SK-MEL-5 (cell line): ENCODE measurements around the gene RGS1. TPM values are rescaled to one million over a fixed set of nuclear protein-coding genes. Genes with fewer than 3 reads are reported as not detected.

Source experiments
- DNase-seq: peaks from one replicate; pipeline ENCODE4 v3.0.0-alpha.2; 2016; ENCODE audit warnings: low read depth, low spot score
- in situ Hi-C: cut with HindIII; loops from 2 replicates; pipeline ENCODE4 v1.10.0; 2016; ENCODE audit warnings: low sequenced_read_pairs, high pct_unique_total_duplicates, low pct_unique_long_range_greater_than_20kb
- total RNA-seq: library from RNA; depleted of rRNA; stranded (reverse); fragments of >200 nt; shearing (Covaris generic); gene quantifications from 2 replicates; pipeline ENCODE4 v1.2.3, GENCODE V29; 2014

Gene RGS1
- total RNA-seq, 1 experiment from 2014 or later = 0.16 TPM

- no peak for DNase-seq
- in situ Hi-C loops = no loop called here
These were observed 894 bp downstream of the RGS1 start for GRCh38 chr1:192576190-192577144.

GRCh38 chr1:192577145-192578140 lies 1.9 kb downstream of the RGS1 start:
- DNase-seq = no peak
- in situ Hi-C loops = no loop called here

DNA sequence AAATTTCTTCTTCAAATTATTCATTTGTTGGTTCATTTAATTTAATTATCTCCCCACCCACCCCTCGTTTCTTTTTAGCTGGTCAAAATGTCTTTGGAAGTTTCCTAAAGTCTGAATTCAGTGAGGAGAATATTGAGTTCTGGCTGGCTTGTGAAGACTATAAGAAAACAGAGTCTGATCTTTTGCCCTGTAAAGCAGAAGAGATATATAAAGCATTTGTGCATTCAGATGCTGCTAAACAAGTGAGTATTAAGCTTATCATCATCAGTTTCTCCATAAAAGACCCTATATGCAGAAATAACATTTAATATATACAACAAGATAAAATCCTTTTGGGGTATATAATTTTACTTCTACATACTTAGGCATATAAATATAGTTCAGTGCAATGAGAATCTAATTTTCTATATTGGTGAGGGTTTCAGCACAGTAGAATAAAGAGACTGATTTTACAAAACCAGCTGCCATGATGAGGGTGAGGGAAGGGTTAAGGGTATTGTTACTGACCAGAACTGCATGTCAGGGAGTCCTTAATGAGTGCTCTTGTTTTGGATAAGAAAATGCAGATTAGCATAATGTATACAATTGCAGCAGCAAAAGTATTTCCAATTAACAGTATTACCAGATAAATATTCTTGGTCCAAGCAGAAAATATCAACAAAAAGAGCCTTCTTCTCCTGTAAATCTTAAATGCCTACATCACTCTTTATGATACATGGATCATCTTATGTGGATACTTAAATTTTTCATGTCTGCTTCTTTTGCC lies 2.8 kb downstream of the RGS1 start:
- in situ Hi-C loops = no loop called here
- DNase-seq = no peak

DNA sequence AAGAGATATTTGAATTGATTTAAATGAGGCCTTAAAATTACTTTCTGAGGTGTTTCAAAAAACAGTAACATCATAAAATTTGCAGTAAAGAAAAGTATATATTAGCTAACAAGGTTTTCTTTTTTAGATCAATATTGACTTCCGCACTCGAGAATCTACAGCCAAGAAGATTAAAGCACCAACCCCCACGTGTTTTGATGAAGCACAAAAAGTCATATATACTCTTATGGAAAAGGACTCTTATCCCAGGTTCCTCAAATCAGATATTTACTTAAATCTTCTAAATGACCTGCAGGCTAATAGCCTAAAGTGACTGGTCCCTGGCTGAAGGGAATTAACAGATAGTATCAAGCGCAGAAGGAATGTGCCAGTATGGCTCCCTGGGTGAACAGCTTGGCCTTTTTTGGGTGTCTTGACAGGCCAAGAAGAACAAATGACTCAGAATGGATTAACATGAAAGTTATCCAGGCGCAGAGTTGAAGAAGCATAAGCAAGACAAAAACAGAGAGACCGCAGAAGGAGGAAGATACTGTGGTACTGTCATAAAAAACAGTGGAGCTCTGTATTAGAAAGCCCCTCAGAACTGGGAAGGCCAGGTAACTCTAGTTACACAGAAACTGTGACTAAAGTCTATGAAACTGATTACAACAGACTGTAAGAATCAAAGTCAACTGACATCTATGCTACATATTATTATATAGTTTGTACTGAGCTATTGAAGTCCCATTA lies 3.6 kb downstream of the RGS1 start:
- DNase-seq = no peak
- in situ Hi-C loops = no loop called here

DNA sequence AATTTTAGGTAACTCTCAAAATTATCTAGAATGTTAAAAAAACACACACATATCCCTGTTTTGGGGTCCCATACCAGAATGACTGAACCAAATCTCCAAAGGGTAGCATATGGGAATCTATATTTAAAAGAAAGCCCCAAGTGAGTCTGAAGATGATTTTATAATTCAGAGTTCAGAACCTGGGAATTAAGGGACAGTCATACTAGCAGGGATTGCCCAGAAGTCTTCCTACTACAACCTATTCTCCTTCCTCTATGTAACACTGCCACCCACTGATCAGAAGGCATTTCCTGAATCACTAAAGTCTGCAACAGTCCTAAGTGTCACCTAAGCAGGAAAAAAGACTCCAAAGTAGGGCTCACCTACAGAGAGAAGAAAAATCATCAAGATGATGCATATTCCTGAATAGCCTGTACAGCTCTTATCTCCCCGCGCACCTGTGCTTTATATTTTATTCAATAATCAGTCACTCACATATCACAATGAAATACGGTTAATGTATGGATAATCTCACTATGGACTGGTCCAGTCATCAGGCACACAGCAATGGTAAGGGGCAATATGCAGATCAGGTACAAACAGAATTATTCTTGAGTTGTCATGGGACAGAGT lies 4.9 kb downstream of the RGS1 start:
- in situ Hi-C loops = no loop called here
- DNase-seq = peak; percentile 70

DNA sequence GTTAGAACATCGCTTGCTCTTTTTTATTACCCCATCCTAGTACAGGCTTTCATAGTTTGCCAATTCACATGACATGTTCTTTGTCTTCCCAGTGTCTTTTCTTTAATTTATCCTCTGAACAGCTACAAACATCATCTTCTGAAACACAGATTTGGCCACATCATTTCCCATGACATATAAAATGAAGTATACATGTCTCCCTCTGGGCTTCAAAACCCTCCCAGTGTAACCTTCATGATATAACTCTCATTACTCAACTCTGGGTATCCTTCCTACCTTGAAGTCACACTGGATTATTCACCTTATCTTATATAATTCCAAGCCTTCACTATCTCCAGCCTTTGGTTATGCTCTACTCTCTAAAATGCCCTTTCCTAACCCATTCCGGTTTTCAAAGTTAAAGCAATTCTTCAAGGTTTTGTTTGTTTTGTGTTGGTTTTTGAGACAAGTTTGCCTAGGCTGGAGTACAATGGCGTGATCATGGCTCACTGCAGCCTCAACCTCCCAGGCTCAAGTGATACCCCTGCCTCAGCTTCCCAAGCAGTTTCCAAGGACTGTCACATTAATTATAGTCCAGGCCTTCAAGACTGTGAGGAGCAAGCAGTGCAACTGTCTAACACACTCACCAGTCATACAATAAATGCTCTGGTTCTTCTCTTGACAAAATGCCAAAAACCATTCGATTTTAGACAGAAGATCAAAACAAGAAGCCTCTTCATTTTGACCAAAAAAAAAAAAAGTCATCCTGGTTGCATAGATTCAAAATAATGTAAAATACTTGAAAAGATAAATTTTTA lies 5.8 kb downstream of the RGS1 start:
- DNase-seq = no peak
- in situ Hi-C loops = no loop called here

- no peak for DNase-seq
- in situ Hi-C loops = no loop called here
These were observed 9.3 kb downstream of the RGS1 start for GRCh38 chr1:192584866-192585265.

DNA sequence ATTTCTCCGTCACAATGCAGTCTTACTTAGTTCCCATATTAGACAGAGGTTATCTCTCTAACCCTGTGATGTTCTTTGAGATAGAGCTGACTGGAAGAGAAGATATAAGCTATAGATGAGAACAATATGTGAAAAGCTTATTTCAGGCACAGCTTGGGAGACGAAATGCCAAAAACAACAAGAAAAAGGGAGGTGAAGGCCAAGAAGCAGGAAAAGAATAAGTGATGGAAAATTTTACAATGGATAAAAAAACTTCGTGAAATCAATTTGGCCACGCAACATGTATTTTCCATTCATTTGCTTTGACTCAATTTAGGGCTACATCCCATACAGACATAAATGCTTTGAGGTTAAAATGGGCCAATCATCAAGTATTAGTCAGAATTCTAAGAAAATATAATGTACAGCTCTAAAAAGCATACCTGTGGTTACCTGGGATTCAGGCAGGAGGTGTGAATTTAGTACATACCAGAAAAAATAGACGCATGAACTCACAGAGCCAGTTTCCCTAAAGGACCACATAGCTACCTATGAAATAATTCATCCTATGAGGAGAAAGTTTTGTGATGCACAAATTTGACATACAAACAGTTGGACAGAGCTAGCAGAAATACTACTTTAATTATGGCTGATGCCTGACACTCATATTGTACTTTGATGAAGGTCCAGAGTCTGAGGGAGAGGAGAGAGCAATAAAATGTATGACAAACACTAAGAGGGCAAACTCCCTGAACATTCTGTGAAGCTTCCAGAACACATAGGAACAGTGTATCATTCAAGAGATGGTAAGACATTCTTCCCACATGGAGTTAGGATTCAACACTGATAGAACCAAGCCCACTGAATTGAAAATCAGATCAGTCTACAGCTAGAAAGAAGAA lies 12.1 kb downstream of the RGS1 start:
- no peak for DNase-seq
- in situ Hi-C loops = no loop called here

- no peak for DNase-seq
- in situ Hi-C loops = no loop called here
These were observed 13.0 kb downstream of the RGS1 start for GRCh38 chr1:192588546-192588945.

DNA sequence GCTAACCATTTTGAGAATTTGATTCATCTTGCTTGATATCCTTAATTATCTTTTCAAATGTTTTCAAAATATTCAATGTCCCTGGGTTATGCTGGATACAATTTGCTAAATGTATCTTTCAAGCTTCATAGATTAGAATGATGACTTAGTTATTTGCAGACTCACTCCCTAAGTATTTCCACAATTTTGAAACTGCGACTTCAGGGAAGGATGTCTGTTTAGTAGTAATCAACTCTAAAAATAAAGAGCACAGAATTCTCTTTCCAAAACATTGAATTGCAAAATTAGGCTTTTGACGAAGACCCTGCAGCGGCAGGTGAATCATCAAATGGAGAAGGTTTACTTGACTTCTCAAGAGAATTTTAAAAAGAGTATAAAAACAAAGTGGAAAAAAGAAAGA lies 14.2 kb downstream of the RGS1 start:
- no peak for DNase-seq
- in situ Hi-C loops = no loop called here

DNA sequence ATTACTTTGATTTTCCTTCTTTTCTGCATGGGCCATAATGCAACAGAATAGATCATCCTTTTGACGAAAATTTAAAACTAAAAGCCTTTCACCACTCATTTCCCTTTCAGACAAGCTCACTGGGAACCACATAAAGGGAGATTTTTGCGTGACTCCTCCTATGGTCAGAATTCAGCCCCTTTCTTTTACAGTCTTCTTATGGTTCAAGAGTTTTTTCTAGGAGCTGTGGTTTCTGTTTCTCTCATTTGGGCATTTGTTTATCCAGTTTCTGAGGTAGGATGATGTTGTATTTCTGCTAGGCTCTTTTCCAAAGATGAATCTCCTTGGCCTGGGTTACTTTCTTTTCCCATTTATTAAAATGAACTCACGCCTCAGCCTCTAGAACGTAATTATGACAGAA lies 16.9 kb downstream of the RGS1 start:
- in situ Hi-C loops = no loop called here

DNA sequence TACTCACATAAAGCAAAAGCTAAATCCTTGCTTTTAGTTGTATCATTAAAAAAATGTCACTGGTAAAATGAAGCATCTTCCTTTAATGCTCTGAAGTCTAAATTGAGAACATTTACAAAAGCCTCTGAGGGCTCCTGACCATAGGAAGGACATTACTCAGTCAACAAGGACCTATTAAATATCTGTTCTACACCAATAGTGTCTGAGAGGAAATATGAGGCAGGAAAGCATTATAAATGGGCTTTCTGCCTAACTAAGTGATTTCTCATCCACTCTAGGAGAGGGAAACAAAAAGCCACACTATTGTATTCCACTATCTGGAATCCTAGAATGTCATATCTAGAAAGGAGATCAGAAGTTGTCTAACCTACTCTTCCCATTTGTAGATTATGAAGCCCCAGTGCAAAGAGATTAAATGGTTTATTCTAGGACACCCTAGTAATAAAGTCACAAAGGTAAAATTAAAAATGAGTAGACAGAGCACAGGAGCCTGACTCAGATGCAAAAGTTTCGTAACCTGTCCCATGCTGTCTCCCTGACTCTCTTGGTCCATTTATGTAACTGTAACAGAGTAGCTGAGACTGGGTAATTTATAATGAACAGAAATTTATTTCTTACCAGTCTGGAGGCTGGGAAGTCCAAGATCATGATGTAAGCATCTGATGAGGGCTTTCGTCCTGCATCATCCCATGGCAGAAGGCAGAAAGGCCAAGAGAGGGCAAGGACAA lies 17.6 kb downstream of the RGS1 start:
- in situ Hi-C loops = no loop called here

More for the DNA sequence above, 16.9 kb downstream of the RGS1 start:
- DNase-seq = no peak

DNA sequence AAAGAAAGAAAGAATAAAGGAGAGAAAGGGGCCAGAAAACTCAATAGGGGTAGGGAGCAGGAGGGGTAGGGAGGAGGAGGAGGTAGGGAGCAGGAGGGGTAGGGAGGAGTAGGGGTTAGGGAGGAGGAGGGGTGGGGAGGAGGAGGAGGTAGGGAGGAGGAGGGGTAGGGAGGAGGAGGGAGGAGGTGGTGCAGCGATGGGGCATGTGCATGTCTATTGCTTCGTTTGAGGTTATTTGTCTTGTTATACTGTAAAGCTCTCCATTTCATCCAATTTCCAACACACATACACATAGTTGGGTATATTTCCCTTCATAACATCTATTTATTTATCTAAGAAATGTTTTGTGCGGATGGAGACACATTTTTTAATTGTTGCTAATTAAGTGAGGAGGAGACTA lies 19.7 kb downstream of the RGS1 start:
- in situ Hi-C loops = no loop called here
- DNase-seq = no peak

More for the DNA sequence above, 17.6 kb downstream of the RGS1 start:
- no peak for DNase-seq

- DNase-seq = no peak
- in situ Hi-C loops = no loop called here
These were observed 23.0 kb downstream of the RGS1 start for GRCh38 chr1:192598589-192598988.
